KMS-11 (cell line): Measurements from ENCODE around the gene KIF2B.

Source experiments
- H2AFZ ChIP-seq: fragments of 200-600 bp; sonication (generic); 2 replicates; pipeline ENCODE4 v1.6.1; 2016; ENCODE audit warnings: antibody characterized with exemption, mixed run types, low read depth
- H3K27ac ChIP-seq: fragments of 200-600 bp; sonication (generic); 2 replicates; pipeline ENCODE4 v1.6.1; 2016; ENCODE audit warnings: mild to moderate bottlenecking, mixed run types
- H3K27me3 ChIP-seq: fragments of 200-600 bp; sonication (generic); 2 replicates; pipeline ENCODE4 v1.6.1; 2017; ENCODE audit warnings: mild to moderate bottlenecking, low read depth, mixed run types, moderate library complexity; ENCODE audit not compliant: insufficient read depth
- H3K36me3 ChIP-seq: fragments of 200-600 bp; sonication (generic); 2 replicates; pipeline ENCODE4 v1.6.1; 2017; ENCODE audit warnings: mild to moderate bottlenecking, mixed run types; ENCODE audit not compliant: insufficient read depth
- H3K4me1 ChIP-seq: fragments of 200-600 bp; sonication (generic); 2 replicates; pipeline ENCODE4 v1.6.1; 2016; ENCODE audit warnings: mild to moderate bottlenecking, low read depth, mixed run types; ENCODE audit not compliant: poor library complexity, severe bottlenecking
- H3K4me2 ChIP-seq: fragments of 200-600 bp; sonication (generic); 2 replicates; pipeline ENCODE4 v1.7.0; 2016; ENCODE audit warnings: mild to moderate bottlenecking, mixed run types
- H3K4me3 ChIP-seq: fragments of 200-600 bp; sonication (generic); IDR thresholded peaks from 2 replicates; pipeline ENCODE4 v1.6.1; 2017; ENCODE audit warnings: low read depth, low read length, mixed read lengths; ENCODE audit not compliant: insufficient read depth
- H3K79me2 ChIP-seq: fragments of 200-600 bp; sonication (generic); 2 replicates; pipeline ENCODE4 v1.6.1; 2016; ENCODE audit warnings: low read depth, mixed run types; ENCODE audit not compliant: insufficient read depth
- H3K9ac ChIP-seq: fragments of 200-600 bp; sonication (generic); 2 replicates; pipeline ENCODE4 v1.6.1; 2016; ENCODE audit warnings: mild to moderate bottlenecking, mixed run types
- H4K20me1 ChIP-seq: fragments of 200-600 bp; sonication (generic); 2 replicates; pipeline ENCODE4 v1.6.1; 2016; ENCODE audit warnings: mild to moderate bottlenecking, mixed run types; ENCODE audit not compliant: insufficient read depth
- TF ChIP-seq, protein P1 (sequence below): fragments of 200-600 bp; sonication (generic); conservative IDR thresholded peaks from 2 replicates; pipeline ENCODE4 v1.6.1; 2017; ENCODE audit warnings: low read depth, mild to moderate bottlenecking, antibody characterized with exemption, low read length, moderate library complexity, mixed read lengths

The KIF2B gene, protein sequence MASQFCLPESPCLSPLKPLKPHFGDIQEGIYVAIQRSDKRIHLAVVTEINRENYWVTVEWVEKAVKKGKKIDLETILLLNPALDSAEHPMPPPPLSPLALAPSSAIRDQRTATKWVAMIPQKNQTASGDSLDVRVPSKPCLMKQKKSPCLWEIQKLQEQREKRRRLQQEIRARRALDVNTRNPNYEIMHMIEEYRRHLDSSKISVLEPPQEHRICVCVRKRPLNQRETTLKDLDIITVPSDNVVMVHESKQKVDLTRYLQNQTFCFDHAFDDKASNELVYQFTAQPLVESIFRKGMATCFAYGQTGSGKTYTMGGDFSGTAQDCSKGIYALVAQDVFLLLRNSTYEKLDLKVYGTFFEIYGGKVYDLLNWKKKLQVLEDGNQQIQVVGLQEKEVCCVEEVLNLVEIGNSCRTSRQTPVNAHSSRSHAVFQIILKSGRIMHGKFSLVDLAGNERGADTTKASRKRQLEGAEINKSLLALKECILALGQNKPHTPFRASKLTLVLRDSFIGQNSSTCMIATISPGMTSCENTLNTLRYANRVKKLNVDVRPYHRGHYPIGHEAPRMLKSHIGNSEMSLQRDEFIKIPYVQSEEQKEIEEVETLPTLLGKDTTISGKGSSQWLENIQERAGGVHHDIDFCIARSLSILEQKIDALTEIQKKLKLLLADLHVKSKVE

DNA sequence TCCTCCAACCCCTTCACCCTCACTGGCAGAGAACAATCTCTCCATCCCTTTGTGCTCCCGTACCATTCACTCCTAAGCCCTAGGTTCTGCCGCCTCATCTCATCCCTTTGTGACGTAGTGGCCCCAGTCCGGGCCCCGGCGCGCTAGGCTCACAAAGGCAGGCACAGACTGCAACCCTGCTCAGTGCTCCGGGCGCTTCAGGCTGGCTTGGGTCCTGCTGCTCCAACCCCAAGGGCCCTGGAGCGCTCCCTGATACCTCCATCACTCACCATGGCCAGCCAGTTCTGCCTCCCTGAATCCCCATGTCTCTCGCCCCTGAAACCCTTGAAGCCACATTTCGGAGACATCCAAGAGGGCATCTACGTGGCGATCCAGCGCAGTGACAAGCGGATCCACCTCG is at the start of gene KIF2B:
Gene KIF2B (plus strand): TSS at position 164 of the 400 bp plus-strand sequence. CDS start 107 bp downstream, at position 271.
- Histone ChIP-seq H4K20me1 (no peaks in the 10 kb centered on the region), H3K36me3 (no peaks in the 10 kb centered on the region), H3K4me2 (no peak within 1 kb of the TSS), H3K27ac (no peak within 1 kb of the TSS), H3K27me3 (no peaks in the 10 kb centered on the region), H3K4me1 (peaks cover 10% of the 10 kb centered on the region), H3K79me2 (no peaks in the 10 kb centered on the region), H2AFZ (no peak within 1 kb of the TSS), H3K4me3 (no peak within 1 kb of the TSS), H3K9ac (no peak within 1 kb of the TSS)
- TF ChIP-seq, protein P1, sequence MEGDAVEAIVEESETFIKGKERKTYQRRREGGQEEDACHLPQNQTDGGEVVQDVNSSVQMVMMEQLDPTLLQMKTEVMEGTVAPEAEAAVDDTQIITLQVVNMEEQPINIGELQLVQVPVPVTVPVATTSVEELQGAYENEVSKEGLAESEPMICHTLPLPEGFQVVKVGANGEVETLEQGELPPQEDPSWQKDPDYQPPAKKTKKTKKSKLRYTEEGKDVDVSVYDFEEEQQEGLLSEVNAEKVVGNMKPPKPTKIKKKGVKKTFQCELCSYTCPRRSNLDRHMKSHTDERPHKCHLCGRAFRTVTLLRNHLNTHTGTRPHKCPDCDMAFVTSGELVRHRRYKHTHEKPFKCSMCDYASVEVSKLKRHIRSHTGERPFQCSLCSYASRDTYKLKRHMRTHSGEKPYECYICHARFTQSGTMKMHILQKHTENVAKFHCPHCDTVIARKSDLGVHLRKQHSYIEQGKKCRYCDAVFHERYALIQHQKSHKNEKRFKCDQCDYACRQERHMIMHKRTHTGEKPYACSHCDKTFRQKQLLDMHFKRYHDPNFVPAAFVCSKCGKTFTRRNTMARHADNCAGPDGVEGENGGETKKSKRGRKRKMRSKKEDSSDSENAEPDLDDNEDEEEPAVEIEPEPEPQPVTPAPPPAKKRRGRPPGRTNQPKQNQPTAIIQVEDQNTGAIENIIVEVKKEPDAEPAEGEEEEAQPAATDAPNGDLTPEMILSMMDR = no peak

DNA sequence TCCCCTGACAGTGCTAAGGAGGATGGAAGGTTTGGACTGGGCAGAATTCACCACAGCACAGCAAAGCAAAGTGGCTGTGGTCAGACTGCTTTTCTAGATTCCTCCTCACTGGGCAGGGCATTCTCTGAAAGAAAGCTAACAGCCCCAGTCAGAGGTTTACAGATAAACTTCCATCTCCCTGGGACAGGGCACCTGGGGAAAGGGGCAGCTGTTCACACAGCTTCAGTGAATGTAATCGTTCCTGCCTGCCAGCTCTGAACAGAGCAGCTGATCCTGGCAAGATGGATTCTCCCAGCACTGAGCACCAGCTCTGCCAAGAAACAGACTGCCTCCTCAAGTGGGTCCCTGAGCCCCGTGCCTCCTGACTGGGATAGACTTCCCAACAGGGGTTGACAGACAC is 42.4 kb upstream of the KIF2B start:
- peak overlapping the region; percentile 82 for H3K4me2 ChIP-seq
- peaks cover 28% of the 10 kb centered on the region for H3K4me1 ChIP-seq
- H3K9ac ChIP-seq = peak overlapping the region; percentile 53; the same call in 1 of the 2 replicates
- peak overlapping the region; percentile 87 for H3K27ac ChIP-seq
- H3K4me3 ChIP-seq = no peak overlapping the region
- no peaks in the 10 kb centered on the region for H3K36me3 ChIP-seq
- H3K27me3 ChIP-seq = no peaks in the 10 kb centered on the region
- H3K79me2 ChIP-seq = no peaks in the 10 kb centered on the region
- TF ChIP-seq, protein P1 = no peak
- no peaks in the 10 kb centered on the region for H4K20me1 ChIP-seq
- H2AFZ ChIP-seq = peak overlapping the region; percentile 91

DNA sequence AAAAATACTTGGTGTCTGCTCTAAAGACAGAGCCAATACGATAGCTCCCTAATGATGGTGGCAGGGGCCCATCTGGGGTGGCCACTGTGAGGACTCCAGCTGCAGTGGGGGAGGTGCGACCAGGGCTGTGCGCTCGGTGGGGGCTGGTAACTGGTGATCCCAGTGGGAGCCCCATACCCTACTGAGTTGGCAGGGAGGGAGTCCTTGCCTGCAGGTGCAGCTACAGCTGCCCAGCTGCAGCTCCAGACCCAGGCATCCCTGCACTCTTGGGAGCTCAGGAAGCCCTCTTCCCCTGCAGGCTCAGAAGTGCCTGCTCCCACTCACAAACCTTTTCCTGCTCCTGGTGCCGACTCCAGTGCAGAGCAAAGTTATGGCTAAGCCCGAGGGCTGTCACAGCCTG is 31.2 kb upstream of the KIF2B start:
- Histone ChIP-seq H3K4me1 (no peaks in the 10 kb centered on the region), H3K79me2 (no peaks in the 10 kb centered on the region), H3K36me3 (no peaks in the 10 kb centered on the region), H3K4me3 (no peak overlapping the region), H3K27me3 (no peaks in the 10 kb centered on the region), H2AFZ (no peak overlapping the region), H3K4me2 (no peak overlapping the region), H4K20me1 (no peaks in the 10 kb centered on the region), H3K27ac (no peak overlapping the region), H3K9ac (no peak overlapping the region)
- TF ChIP-seq, protein P1 = no peak

DNA sequence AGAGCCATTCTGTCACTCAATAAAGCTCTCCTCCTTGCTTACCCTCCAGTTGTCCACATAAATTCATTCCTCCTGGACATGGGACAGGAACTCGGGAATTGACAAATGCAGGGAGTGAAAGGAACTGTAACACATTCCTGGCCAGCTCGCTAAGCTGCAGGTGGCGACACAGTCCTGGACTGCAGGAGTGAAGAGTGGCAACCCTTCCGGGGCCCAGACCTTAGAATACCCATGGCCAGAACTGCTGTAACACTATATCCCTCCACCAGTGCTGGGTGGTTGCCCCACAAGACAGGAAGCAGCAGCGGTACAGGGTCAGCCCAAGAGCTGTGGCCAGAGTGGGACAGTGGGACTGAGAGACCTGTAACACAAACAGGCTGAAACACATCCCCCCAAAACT is 30.3 kb upstream of the KIF2B start:
- H3K36me3 ChIP-seq = no peaks in the 10 kb centered on the region
- H3K27ac ChIP-seq = no peak overlapping the region
- H3K79me2 ChIP-seq = no peaks in the 10 kb centered on the region
- no peaks in the 10 kb centered on the region for H3K27me3 ChIP-seq
- no peaks in the 10 kb centered on the region for H4K20me1 ChIP-seq
- H3K4me3 ChIP-seq = no peak overlapping the region
- H3K4me1 ChIP-seq = no peaks in the 10 kb centered on the region
- no peak overlapping the region for H3K9ac ChIP-seq
- no peak overlapping the region for H2AFZ ChIP-seq
- H3K4me2 ChIP-seq = no peak overlapping the region
- TF ChIP-seq, protein P1 = no peak
